ENCODE results near the gene ORMDL3. TPM values are rescaled to one million over a fixed set of nuclear protein-coding genes. Genes with fewer than 3 reads are reported as not detected.

The ORMDL3 gene
- polyA plus RNA-seq, 1 donor = 69.6 TPM

DNA sequence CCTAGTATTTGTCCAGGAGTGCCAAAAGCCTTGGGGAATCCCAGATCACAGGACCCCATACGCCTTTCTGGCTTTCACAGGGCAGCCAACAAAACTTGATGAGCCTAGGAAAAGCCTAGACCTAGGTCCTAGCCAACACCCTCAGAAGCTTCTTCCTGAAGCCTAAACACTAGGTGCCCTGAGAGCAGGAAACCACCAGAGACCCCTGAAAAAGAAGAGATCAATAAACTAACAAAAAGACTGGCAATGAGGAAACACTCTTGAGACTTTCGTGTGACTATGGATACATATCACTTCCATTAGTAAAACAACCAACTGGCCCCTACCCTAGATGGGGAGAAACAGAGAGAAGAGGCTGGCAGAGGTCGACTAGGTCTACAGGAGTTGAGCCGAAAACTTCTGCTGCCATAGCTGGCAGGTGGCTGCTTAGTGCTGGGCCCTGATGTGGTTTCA, 1.2 kb downstream of the ORMDL3 start:
- no peaks in the 10 kb centered on the region for H3K27me3 ChIP-seq (ENCODE audit: control insufficient read depth, insufficient read depth, low read length)
- H3K9me3 ChIP-seq (ENCODE audit: control insufficient read depth, low read depth, low read length) = no peaks in the 10 kb centered on the region
- peak overlapping the region; percentile 90 for H3K4me3 ChIP-seq (ENCODE audit: low read length)
- peaks cover 58% of the 10 kb centered on the region for H3K4me1 ChIP-seq (ENCODE audit: control insufficient read depth, insufficient read depth, low read length)
- peaks cover 30% of the 10 kb centered on the region for H3K36me3 ChIP-seq (ENCODE audit: control insufficient read depth, insufficient read depth, low read length)
- no peak for DNase-seq
- WGBS (ENCODE audit: insufficient coverage, low lambda C conversion rate) = no CpG with 5 or more reads among the region's 4 CpGs
- peak overlapping the region; percentile 94 for H3K27ac ChIP-seq (ENCODE audit: low read length)

- no CpG with 5 or more reads among the region's 11 CpGs for WGBS (ENCODE audit: insufficient coverage, low lambda C conversion rate)
- peak overlapping the region; percentile 94 for H3K27ac ChIP-seq (ENCODE audit: low read length)
- peaks cover 32% of the 10 kb centered on the region for H3K36me3 ChIP-seq (ENCODE audit: control insufficient read depth, insufficient read depth, low read length)
- peak overlapping the region; percentile 90 for H3K4me3 ChIP-seq (ENCODE audit: low read length)
- no peak for DNase-seq
- H3K4me1 ChIP-seq (ENCODE audit: control insufficient read depth, insufficient read depth, low read length) = peaks cover 65% of the 10 kb centered on the region
- H3K9me3 ChIP-seq (ENCODE audit: control insufficient read depth, low read depth, low read length) = no peaks in the 10 kb centered on the region
- H3K27me3 ChIP-seq (ENCODE audit: control insufficient read depth, insufficient read depth, low read length) = no peaks in the 10 kb centered on the region
Measured at GRCh38 chr17:39925282-39926134, 1.9 kb downstream of the ORMDL3 start.

- H3K9me3 ChIP-seq (ENCODE audit: control insufficient read depth, low read depth, low read length) = no peaks in the 10 kb centered on the region
- no peak for DNase-seq
- no peaks in the 10 kb centered on the region for H3K27me3 ChIP-seq (ENCODE audit: control insufficient read depth, insufficient read depth, low read length)
- H3K4me1 ChIP-seq (ENCODE audit: control insufficient read depth, insufficient read depth, low read length) = peaks cover 73% of the 10 kb centered on the region
- no CpG with 5 or more reads among the region's 3 CpGs for WGBS (ENCODE audit: insufficient coverage, low lambda C conversion rate)
- no peak overlapping the region for H3K4me3 ChIP-seq (ENCODE audit: low read length)
- H3K27ac ChIP-seq (ENCODE audit: low read length) = no peak overlapping the region
- peaks cover 32% of the 10 kb centered on the region for H3K36me3 ChIP-seq (ENCODE audit: control insufficient read depth, insufficient read depth, low read length)
Measured at GRCh38 chr17:39924691-39925055, 2.7 kb downstream of the ORMDL3 start.

- no peaks in the 10 kb centered on the region for H3K9me3 ChIP-seq (ENCODE audit: control insufficient read depth, low read depth, low read length)
- H3K36me3 ChIP-seq (ENCODE audit: control insufficient read depth, insufficient read depth, low read length) = peaks cover 35% of the 10 kb centered on the region
- H3K4me1 ChIP-seq (ENCODE audit: control insufficient read depth, insufficient read depth, low read length) = peaks cover 77% of the 10 kb centered on the region
- no peak overlapping the region for H3K4me3 ChIP-seq (ENCODE audit: low read length)
- peak in 1 of 2 donors; percentile 67 for DNase-seq
- WGBS (ENCODE audit: insufficient coverage, low lambda C conversion rate) = no CpG with 5 or more reads among the region's 17 CpGs
- H3K27ac ChIP-seq (ENCODE audit: low read length) = no peak overlapping the region
- H3K27me3 ChIP-seq (ENCODE audit: control insufficient read depth, insufficient read depth, low read length) = no peaks in the 10 kb centered on the region
Measured at GRCh38 chr17:39923836-39924690, 3.3 kb downstream of the ORMDL3 start.

DNA sequence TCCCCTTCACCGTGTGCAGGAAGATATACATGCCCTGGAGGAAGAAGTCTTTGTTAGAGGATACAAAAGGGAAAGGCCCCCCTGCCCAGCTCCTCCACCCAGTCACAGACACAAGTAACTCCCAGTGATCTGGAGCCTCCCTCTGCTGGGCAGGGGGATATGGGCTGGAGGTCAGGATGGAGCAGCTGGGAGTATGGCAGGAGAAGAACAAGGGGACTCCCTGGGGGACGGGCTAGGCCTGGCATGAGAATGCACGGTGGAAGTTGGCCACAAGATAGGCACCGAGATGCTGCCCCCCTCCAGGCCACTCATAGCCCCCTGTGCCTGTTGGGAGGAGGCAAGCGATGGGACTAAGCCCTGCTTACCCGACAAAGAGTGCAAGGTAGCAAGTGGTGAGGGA, 4.2 kb downstream of the ORMDL3 start:
- no peak overlapping the region for H3K4me3 ChIP-seq (ENCODE audit: low read length)
- peaks cover 36% of the 10 kb centered on the region for H3K36me3 ChIP-seq (ENCODE audit: control insufficient read depth, insufficient read depth, low read length)
- no CpG with 5 or more reads among the region's 6 CpGs for WGBS (ENCODE audit: insufficient coverage, low lambda C conversion rate)
- no peaks in the 10 kb centered on the region for H3K9me3 ChIP-seq (ENCODE audit: control insufficient read depth, low read depth, low read length)
- H3K27me3 ChIP-seq (ENCODE audit: control insufficient read depth, insufficient read depth, low read length) = no peaks in the 10 kb centered on the region
- peaks cover 74% of the 10 kb centered on the region for H3K4me1 ChIP-seq (ENCODE audit: control insufficient read depth, insufficient read depth, low read length)
- H3K27ac ChIP-seq (ENCODE audit: low read length) = no peak overlapping the region
- DNase-seq = no peak

DNA sequence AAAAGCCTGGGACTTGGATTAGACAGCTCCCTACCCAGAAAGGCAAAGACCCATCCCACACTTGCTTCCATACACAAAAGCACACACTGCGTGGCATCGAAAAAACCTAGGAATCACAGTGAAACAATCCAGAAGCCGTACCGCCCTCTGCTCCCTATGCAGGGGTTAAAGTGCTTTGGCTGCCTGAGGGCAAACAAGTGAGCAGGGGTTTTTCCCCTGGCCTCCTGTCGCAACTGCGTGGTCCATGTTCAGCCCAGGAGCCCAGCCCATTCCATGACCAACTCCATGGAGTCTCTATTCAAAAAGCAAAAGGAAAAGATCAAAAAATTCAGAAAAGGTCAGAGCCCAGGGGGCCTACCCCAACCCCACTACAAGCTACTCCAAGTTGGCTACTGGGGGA, 5.4 kb downstream of the ORMDL3 start:
- Histone ChIP-seq H3K4me3 (ENCODE audit: low read length) (no peak overlapping the region), H3K27ac (ENCODE audit: low read length) (no peak overlapping the region), H3K36me3 (ENCODE audit: control insufficient read depth, insufficient read depth, low read length) (peaks cover 36% of the 10 kb centered on the region), H3K9me3 (ENCODE audit: control insufficient read depth, low read depth, low read length) (peaks cover 2% of the 10 kb centered on the region), H3K27me3 (ENCODE audit: control insufficient read depth, insufficient read depth, low read length) (no peaks in the 10 kb centered on the region), H3K4me1 (ENCODE audit: control insufficient read depth, insufficient read depth, low read length) (peaks cover 77% of the 10 kb centered on the region)
- DNase-seq = no peak
- WGBS (ENCODE audit: insufficient coverage, low lambda C conversion rate) = no CpG with 5 or more reads among the region's 6 CpGs

DNA sequence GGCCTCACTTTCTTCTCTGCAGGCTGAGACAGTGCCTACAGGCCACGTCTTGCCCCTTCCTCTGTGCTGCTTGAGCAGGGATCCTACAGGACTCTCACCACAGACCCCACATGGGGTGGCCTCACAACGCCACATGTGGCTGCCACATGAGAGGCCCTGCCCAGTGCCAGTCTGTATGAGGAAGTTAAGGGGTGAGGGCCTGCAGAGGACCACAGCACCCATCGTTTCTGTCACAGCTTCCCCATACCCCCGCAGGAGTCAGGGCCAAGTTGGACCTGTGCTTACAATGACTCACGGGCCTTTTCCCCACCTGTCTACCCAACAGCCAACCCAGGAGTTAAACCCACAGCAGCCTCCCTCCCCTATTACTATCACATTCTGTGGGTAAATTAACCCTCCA, 6.1 kb downstream of the ORMDL3 start:
- H3K36me3 ChIP-seq (ENCODE audit: control insufficient read depth, insufficient read depth, low read length) = peaks cover 36% of the 10 kb centered on the region
- no peak overlapping the region for H3K4me3 ChIP-seq (ENCODE audit: low read length)
- no peaks in the 10 kb centered on the region for H3K27me3 ChIP-seq (ENCODE audit: control insufficient read depth, insufficient read depth, low read length)
- H3K27ac ChIP-seq (ENCODE audit: low read length) = peak overlapping the region; percentile 90
- H3K4me1 ChIP-seq (ENCODE audit: control insufficient read depth, insufficient read depth, low read length) = peaks cover 77% of the 10 kb centered on the region
- H3K9me3 ChIP-seq (ENCODE audit: control insufficient read depth, low read depth, low read length) = peaks cover 7% of the 10 kb centered on the region
- no CpG with 5 or more reads among the region's 5 CpGs for WGBS (ENCODE audit: insufficient coverage, low lambda C conversion rate)
- no peak for DNase-seq

DNA sequence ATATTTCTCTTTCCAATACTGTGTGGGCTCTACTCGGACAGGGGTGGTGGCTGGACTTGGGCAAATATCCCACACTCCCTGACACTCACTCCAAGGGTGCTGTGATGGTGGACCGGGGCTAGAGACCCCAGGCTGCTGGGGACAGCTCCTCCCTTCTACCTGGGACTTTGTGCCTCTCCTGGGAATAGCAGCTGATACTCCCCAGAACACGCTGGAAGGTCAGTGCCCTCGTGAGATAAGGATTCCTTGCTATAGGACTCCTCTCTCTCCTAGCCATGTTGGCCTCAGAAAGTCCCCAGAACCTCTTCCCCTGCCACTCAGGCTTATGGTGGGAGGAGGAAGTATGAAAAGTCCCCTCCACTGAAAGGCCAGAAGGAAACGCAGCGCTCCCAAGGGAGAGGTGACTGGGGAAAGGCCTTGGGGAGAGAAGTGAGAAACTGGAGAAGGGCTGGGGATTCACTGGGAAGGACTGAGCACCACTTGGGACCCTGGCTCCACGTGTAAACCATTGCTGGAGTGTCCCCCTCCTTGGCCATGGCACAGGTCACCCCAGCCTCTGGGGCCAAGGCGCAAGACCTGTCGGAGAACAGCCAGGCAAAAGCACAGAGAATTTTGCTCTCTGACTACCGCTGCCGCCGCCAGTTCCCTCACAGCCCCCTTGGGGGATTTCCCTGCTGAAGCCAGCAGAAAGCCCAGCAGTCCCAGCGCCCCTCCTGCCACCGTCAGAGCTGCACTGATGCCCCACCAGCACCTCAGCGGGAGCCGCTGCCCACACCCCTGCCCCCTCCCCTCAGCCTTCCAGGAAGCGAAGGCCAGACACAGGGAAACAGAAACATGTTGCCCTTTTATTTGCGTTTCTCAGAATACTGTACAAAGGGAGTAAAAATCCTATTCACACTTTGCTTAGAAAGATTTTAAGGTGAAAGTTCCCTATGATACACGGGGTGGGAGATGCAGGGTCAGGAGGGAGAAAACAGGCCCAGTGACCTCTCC, 6.9 kb downstream of the ORMDL3 start:
- H3K27ac ChIP-seq (ENCODE audit: low read length) = peak overlapping the region; percentile 90
- peaks cover 36% of the 10 kb centered on the region for H3K36me3 ChIP-seq (ENCODE audit: control insufficient read depth, insufficient read depth, low read length)
- peak; percentile 77 to 91 for DNase-seq
- WGBS (ENCODE audit: insufficient coverage, low lambda C conversion rate) = 14% methylated on average over 1 of the region's 19 CpGs
- peaks cover 10% of the 10 kb centered on the region for H3K9me3 ChIP-seq (ENCODE audit: control insufficient read depth, low read depth, low read length)
- H3K4me1 ChIP-seq (ENCODE audit: control insufficient read depth, insufficient read depth, low read length) = peaks cover 68% of the 10 kb centered on the region
- H3K27me3 ChIP-seq (ENCODE audit: control insufficient read depth, insufficient read depth, low read length) = no peaks in the 10 kb centered on the region
- no peak overlapping the region for H3K4me3 ChIP-seq (ENCODE audit: low read length)

DNA sequence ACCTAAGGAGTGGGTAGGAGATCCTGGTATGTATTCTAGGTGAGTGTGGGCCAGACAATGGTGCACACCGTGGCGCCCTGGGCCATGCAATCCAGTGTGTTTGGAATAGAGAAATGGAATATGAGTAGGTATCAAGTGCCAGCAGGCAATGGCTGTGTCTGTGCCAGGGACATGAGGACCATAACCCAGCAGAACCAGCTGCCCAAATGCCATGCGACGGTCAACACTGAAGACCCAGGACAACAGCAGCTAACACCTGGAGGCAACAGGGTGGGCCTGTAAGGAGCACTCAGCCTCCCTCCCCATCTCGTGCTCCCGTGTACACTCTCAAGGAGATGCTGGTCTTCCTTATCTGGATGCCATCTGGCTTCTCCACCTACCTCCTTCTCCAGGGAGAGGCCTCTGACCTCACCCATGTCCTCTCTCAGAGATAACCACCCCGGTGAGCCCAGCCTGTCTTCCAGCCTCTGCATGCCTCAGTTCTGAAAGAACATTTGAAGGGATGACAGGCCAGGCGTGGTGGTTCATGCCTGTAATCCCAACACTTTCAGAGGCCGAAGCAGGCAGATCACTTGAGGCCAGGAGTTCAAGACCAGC, 8.2 kb downstream of the ORMDL3 start:
- peaks cover 10% of the 10 kb centered on the region for H3K9me3 ChIP-seq (ENCODE audit: control insufficient read depth, low read depth, low read length)
- peak overlapping the region; percentile 86 for H3K27ac ChIP-seq (ENCODE audit: low read length)
- no peak overlapping the region for H3K4me3 ChIP-seq (ENCODE audit: low read length)
- WGBS (ENCODE audit: insufficient coverage, low lambda C conversion rate) = no CpG with 5 or more reads among the region's 9 CpGs
- no peak for DNase-seq
- no peaks in the 10 kb centered on the region for H3K27me3 ChIP-seq (ENCODE audit: control insufficient read depth, insufficient read depth, low read length)
- peaks cover 55% of the 10 kb centered on the region for H3K4me1 ChIP-seq (ENCODE audit: control insufficient read depth, insufficient read depth, low read length)
- H3K36me3 ChIP-seq (ENCODE audit: control insufficient read depth, insufficient read depth, low read length) = peaks cover 36% of the 10 kb centered on the region

Measured in large intestine (tissue), 3 donors.